SH-SY5Y (cell line): Measurements from ENCODE around the gene CMAS.

Experiments
- GATA2 ChIP-seq: IDR thresholded peaks from 2 replicates; pipeline ENCODE4 v1.6.1; 2011; ENCODE audit warnings: mild to moderate bottlenecking, low read depth, low read length
- GATA3 ChIP-seq: IDR thresholded peaks from 2 replicates; pipeline ENCODE4 v1.6.1; 2011; ENCODE audit warnings: low read depth, mild to moderate bottlenecking, low read length, moderate library complexity

DNA sequence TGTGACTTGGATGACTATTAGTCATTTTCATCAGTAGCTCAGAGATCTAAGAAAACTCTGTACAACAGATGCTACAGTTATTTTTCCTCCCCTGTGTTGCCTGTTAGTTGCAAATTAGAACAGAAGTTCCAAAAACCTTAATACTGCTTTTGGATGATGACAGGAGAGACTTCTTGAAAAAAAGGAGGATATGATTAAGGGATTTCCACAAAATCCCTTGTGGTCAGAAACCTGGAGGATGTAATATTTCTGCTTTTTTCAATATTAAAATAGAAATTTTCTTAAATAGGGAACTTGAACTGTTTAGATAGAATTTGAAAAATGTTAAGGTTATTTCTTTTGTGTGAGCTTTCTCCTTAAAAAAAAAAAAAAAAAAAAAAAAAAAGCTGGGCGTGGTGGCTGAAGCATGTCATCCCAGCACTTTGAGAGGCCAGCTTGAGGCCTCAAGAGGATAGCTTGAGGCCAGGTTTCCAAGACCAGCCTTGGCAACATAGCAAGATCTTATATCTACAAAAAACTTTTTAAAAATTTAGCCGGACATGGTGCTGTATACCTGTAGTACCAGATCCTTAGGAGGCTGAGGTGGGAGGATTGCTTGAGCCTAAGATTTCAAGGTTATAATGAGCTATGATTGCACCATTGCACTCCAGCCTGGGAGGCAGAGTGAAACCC, 14.1 kb downstream of the CMAS start:
- no peak for TF ChIP-seq GATA2
- no peak for TF ChIP-seq GATA3
